Measurements from ENCODE around the gene SLC9A7. TPM values are rescaled to one million over a fixed set of nuclear protein-coding genes. Genes with fewer than 3 reads are reported as not detected.

Gene SLC9A7
- total and polyA plus RNA-seq, 2 of the 13 experiments (the other 11 are each of a cell fraction or from before 2014, with no cell fraction given): 5.8 to 7.2 TPM

- H3K4me2 ChIP-seq (ENCODE audit: low read depth, low read length): peak overlapping the region; percentile 3; the same call in 1 of the 2 replicates
- H3K9me3 ChIP-seq (ENCODE audit: low read length): no peaks in the 10 kb centered on the region
- no peaks in the 10 kb centered on the region for H4K20me1 ChIP-seq (ENCODE audit: insufficient read depth, low read length)
- DNase-seq (ENCODE audit: low spot score) (peak; percentile 34), ATAC-seq (no peak), FAIRE-seq (no peak)
- intact Hi-C loops (cut with micrococcal nuclease; ENCODE audit: unreplicated experiment) (no loop called here), in situ Hi-C loops (cut with HindIII; ENCODE audit: extremely low pct_ligation_motif_present, low pct_unique_long_range_greater_than_20kb) (no loop called here)
- no peak overlapping the region for H3K9ac ChIP-seq (ENCODE audit: insufficient read depth, low read depth, low read length)
- H3K36me3 ChIP-seq (replicated peaks in 1 of 2; ENCODE audit: control insufficient read depth in 1 of 2, insufficient read depth in 2 of 2, low read length in 2 of 2): no peaks in the 10 kb centered on the region; a peak in 1 of 5 replicates
- ChIA-PET CTCF (ENCODE audit: low intra/inter-chr PET ratio, low total read pairs) (no interaction called here), POLR2A (no interaction called here)
- 39% methylated on average over 1 of the region's 1 CpG for WGBS (ENCODE audit: low lambda C conversion rate)
- no peaks in the 10 kb centered on the region for H3K27me3 ChIP-seq (ENCODE audit: control insufficient read depth in 1 of 2, insufficient read depth in 2 of 2, low read length in 2 of 2)
- BruUV-seq (replicated peaks): no TSS peak
- H2AFZ ChIP-seq (ENCODE audit: low read length): no peak overlapping the region
- H3K79me2 ChIP-seq (ENCODE audit: insufficient read depth, low read length): peaks cover 22% of the 10 kb centered on the region
- no peak overlapping the region for H3K4me3 ChIP-seq (replicated peaks in 1 of 3; ENCODE audit: insufficient read depth in 1 of 3, low read depth in 2 of 3, low read length in 3 of 3)
- H3K4me1 ChIP-seq (ENCODE audit: insufficient read depth, low read length): peaks cover 40% of the 10 kb centered on the region
- no peak overlapping the region for H3K27ac ChIP-seq (ENCODE audit: extremely low read length, insufficient read depth, low read length)
- TF ChIP-seq HNF4A (CRISPR knock-in tag; IDR thresholded peaks at IDR 0.05) (peak; percentile 54; the same call in 1 of the 2 replicates), ZNF275 (CRISPR knock-in tag; IDR thresholded peaks at IDR 0.05; ENCODE audit: borderline replicate concordance) (no peak), ZNF687 (CRISPR knock-in tag; IDR thresholded peaks at IDR 0.05) (no peak), PRDM10 (CRISPR knock-in tag; IDR thresholded peaks at IDR 0.05; ENCODE audit: low read depth) (peak; percentile 78; the same call in 1 of the 2 replicates), SIX1 (CRISPR knock-in tag; IDR thresholded peaks at IDR 0.05; ENCODE audit: borderline replicate concordance) (peak; percentile 26; the same call in 1 of the 2 replicates), SAP130 (CRISPR knock-in tag; IDR thresholded peaks at IDR 0.05; ENCODE audit: low read depth) (peak; percentile 25; the same call in 1 of the 2 replicates)
- TF ChIP-seq, protein P1, sequence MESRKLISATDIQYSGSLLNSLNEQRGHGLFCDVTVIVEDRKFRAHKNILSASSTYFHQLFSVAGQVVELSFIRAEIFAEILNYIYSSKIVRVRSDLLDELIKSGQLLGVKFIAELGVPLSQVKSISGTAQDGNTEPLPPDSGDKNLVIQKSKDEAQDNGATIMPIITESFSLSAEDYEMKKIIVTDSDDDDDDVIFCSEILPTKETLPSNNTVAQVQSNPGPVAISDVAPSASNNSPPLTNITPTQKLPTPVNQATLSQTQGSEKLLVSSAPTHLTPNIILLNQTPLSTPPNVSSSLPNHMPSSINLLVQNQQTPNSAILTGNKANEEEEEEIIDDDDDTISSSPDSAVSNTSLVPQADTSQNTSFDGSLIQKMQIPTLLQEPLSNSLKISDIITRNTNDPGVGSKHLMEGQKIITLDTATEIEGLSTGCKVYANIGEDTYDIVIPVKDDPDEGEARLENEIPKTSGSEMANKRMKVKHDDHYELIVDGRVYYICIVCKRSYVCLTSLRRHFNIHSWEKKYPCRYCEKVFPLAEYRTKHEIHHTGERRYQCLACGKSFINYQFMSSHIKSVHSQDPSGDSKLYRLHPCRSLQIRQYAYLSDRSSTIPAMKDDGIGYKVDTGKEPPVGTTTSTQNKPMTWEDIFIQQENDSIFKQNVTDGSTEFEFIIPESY (CRISPR knock-in tag; IDR thresholded peaks at IDR 0.05): peak; percentile 87
Measured at GRCh38 chrX:46579250-46579649, 179.7 kb downstream of the SLC9A7 start.

Data from HepG2 (cell line).